ENCODE measurements around the gene VWA8.
"Not testable (repeated sequence)": the region's sequence is repeated elsewhere in the genome, so short reads cannot be mapped to it uniquely, and the experiment has no call there.

The VWA8 gene

DNA sequence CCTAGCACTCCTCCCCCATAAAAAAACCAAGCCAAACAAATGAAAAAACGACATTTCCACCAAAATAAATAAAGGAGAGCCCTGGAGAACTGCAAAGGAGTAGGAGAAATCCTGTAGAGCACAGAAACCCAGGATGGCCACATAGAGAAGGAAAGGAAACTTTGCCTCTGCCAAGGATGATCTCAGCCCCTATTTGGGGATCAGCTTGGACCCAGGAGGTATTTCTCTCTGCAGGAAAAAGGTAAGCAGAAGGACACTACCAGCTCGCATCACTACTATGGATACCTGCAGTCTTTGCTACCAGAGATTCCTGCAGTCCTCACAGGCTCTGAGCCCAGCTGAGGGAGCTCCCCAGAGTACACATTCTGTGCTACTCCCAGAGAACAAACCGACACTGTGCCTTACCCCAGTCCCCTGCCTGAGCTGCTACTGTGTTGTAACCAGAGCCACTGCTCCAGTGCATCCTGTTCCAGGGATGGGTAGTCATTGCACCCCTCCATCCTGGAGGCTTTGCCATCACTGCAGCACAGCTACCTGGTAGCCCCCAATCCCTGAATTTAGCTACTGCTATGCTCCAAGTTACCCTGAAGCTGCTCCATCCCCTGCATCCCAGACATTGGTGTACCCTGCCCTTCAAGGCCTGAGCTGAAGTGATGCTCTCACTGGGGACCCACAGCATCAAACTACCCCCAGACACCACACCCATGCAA lies 41.7 kb downstream of the VWA8 start:
- DNase-seq, result no peak

GRCh38 chr13:41917641-41918040 lies 43.3 kb downstream of the VWA8 start:
- no peak for DNase-seq

DNA sequence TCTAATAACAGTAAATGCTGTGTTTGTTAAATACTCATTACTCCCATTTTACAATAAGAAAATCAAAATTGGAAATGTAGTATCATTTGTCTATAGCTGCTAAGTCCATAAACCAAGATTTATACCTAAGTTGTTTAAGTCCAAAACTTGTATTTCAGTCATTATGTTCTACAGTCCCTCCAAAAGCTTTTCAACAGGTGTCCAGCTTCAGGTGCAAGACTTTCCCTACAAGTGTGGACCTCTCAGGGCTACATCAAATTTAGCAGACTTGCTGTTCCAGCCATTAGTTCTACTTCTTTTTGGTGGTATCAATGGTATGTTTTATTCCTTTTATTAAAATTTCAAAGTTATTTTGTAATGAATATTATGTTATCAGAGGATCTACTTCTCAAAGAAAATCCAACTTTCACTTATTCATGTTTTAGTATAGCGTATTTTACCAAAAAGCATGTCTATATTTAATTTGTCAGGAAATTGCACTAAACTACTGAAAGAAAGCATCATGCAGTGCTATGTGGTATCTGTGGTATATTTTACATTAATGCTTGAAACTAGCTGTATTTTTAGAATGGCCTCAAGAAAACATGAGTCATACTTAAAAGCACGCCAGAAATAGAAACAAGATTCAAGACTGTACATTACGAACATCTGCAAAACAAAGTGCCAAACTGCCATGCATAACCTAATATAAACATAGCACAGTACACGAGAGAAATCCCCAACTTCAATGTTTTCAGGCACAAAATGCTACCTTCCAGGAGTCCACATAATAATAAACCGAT lies 44.5 kb downstream of the VWA8 start:
- no peak for DNase-seq

- no peak for DNase-seq
Observed at GRCh38 chr13:41915081-41915480, 45.8 kb downstream of the VWA8 start.

- DNase-seq, result no peak
Observed at GRCh38 chr13:41914552-41914951, 46.4 kb downstream of the VWA8 start.

- no peak for DNase-seq
Observed at GRCh38 chr13:41909506-41909905, 51.4 kb downstream of the VWA8 start.

DNA sequence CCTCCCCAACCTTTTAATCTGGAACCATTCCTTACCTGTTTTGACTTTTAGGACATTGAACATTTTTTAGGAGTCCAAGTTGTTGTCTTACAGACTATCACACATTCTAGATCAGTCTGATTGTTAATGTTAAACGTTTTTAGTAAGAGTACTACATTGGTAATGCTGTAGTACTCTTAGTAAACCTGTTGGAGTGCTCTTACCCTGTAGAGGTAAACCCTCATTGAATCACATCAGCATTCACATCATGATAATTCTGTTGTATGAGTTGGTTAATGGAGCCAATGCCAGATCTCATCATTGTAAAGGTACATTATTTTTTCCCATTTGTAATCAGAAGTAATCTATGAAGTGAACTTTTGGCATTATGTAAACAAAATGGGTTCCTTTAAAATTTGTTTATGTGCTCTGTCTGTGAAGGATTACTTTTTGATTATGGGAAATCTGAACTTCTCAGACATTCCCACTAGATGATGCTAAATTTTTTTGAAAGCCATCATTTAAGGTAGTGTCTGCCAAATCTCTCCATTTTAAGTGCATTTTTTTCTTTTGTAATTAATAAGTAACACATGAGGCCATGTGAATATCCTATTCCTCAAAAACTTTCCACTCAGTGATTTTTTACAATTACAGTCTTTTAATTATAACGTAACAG lies 55.2 kb downstream of the VWA8 start:
- no peak for DNase-seq

- DNase-seq, result peak; percentile 17
Observed at GRCh38 chr13:41900918-41901317, 60.0 kb downstream of the VWA8 start.

DNA sequence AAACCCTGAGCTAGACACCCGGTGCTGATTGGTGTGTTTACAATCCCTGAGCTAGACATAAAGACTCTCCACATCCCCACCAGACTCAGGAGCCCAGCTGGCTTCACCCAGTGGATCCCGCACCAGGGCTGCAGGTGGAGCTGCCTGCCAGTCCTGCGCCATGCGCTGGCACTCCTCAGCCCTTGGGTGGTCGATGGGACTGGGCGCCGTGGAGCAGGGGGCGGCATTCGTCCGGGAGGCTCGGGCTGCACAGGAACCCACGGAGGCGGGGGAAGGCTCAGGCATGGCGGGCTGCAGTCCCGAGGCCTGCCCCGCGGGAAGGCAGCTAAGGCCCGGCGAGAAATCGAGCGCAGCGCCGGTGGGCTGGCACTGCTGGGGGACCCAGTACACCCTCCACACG lies 62.5 kb downstream of the VWA8 start:
- DNase-seq, result not testable (repeated sequence)

DNA sequence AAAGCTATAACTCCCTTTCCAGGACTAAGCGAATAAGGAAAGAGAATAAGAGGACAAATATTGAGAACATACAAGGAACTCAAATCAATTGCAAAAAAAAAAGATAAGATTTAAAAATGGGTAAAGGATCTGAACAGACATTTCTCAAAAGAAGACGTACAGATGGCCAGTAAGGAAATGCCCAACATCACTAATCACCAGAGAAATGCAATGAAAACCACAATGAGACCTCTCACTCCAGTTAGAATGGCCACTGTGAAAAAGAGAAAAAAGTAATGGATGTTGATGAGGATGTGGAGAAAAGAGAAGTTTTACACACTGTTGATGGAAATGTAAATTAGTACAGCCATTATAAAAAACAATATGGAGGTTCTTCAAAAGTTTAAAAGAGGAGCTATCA lies 63.8 kb downstream of the VWA8 start:
- DNase-seq, result no peak

DNA sequence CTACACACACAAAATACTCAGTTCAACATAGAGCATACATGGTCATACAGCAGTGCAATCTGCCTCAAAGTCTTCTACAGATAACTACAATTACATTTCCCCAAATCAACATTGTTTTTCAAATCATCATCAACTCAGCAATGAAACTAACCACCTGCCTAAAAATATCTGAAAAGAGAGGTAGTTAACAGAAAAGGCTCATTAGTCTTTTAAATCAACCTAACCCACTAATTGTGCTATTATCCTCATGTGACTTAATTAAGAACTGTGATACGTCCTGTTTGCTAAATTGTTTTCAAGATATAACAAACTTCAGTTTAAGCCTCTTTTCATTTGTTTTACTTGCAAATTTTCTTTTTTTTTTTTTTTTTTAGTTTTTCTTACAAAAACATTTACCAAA lies 65.4 kb downstream of the VWA8 start:
- DNase-seq, result no peak

- no peak for DNase-seq
Observed at GRCh38 chr13:41891119-41891518, 69.8 kb downstream of the VWA8 start.

DNA sequence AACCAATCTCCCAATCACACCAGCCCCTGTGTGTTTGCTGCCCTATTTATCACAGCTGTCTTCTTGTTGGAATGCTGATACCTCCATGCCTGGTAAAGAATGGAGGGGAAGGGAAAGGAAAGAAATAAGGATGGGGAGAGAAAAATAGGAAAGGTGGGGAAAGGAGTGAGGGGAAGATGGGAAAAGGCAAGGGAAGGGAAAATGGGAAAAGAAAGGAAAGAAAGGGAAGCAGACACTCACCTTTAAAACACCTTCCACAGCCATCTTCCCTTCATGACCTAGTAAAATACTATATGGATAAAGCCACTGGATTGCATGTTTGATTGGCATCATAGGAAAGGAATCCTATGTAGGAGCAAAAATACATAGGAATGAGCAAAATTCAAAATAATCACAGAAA lies 77.8 kb downstream of the VWA8 start:
- no peak for DNase-seq

DNA sequence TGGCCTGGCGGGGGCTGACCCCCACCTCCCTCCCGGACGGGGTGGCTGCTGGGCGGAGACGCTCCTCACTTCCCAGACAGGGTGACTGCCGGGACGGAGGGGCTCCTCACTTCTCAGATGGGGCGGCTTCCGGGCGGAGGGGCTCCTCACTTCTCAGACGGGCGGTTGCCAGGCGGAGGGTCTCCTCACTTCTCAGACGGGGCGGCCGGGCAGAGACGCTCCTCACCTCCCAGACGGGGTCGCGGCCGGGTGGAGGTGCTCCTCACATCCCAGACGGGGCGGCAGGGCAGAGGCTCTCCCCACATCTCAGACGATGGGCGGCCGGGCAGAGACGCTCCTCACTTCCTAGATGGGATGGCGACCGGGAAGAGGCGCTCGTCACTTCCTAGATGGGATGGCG lies 79.0 kb downstream of the VWA8 start:
- not testable (repeated sequence) for DNase-seq

- DNase-seq, result no peak
Observed at GRCh38 chr13:41880966-41881365, 79.9 kb downstream of the VWA8 start.

DNA sequence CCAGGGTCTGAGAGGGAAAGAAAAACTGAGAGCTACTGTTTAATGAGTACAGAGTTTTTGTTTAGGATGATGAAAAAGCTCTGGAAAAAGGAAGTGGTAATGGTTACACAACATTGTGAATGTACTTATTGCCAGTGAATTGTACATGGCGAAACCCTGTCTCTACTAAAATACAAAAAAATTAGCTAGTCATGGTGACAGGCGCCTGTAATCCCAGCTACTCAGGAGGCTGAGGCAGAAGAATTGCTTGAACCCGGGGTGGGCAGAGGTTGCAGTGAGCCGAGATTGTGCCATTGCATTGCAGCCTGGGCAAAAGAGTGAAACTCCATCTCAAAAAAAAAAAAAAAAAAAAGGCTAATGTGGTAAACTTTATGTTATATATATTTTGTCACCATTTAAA lies 96.3 kb downstream of the VWA8 start:
- no peak for DNase-seq

- DNase-seq, result not testable (repeated sequence)
Observed at GRCh38 chr13:41862659-41863058, 98.2 kb downstream of the VWA8 start.

- no peak for DNase-seq
Observed at GRCh38 chr13:41859565-41859964, 101.3 kb downstream of the VWA8 start.

DNA sequence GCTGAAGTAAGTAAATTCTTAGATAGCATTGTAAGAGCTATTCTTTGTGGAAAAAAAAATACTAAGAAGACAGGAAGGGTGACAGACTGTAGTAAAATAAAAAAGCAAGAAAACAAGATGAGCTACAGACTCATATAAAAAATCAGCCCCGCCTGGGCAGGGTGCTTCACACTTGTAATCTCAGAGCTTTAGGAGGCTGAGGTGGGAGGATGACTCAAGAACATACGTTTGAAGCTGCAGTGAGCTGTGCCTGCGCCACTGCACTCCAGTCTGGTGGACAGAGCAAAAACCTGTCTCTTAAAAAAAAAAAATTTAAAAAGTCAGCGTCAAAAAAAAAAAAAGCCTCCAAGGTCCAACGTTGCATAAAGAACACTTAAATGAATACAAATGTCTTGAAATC lies 102.1 kb downstream of the VWA8 start:
- DNase-seq, result no peak

GRCh38 chr13:41854758-41855157 lies 106.2 kb downstream of the VWA8 start:
- DNase-seq, result no peak

DNA sequence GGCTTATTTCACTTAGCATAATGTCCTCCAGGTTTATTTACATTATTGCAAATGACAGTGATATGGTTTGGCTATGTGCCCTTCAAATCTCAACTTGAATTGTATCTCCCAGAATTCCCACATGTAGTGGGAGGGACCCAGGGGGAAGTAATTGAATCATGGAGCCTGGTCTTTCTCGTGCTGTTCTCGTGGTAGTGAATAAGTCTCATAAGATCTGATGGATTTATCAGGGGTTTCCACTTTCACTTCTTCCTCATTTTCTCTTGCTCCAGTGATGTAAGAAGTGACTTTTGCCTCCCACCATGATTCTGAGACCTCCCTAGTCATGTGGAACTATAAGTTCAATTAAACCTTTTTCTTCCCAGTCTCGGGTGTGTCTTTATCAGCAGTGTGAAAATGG lies 109.6 kb downstream of the VWA8 start:
- no peak for DNase-seq

- DNase-seq, result no peak
Observed at GRCh38 chr13:41848435-41849255, 112.3 kb downstream of the VWA8 start.

DNA sequence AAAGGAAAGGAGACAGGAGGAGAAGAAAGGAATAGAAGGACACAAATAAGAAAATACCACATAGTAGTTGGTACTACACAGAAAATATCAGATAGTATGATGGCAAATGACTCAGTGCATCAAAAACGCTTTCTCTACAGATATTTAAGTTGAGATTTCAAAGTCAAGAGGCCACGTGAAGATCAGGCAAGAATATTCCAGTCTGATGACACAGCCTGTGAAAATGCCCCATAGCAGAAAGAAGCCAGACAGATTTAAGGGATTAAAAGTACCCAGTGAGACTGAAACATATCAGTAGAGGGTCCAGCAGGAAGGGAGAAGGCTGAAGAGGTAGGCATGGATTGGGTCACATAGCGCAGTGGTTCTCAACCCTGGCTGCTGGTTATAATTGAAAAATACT lies 113.7 kb downstream of the VWA8 start:
- no peak for DNase-seq
